Heart left ventricle (tissue), 13 donors: Measurements from ENCODE around the gene EIF4E2.

Source experiments
- POLR2A ChIP-seq, 2 donors: fragments of 450-650 bp; IDR thresholded peaks; one replicate each; pipeline ENCODE4 v1.6.1; 2017; ENCODE audit warnings: antibody characterized with exemption in 2 of 2, mild to moderate bottlenecking in 2 of 2, moderate library complexity in 2 of 2
- TF ChIP-seq, protein P1 (sequence below), 12 donors: fragments of 200-600 bp; sonication (generic) in 4 of 12; IDR thresholded peaks; one replicate each; pipeline versions ENCODE4 v1.5.0 to v1.8.0; 2018 to 2022; ENCODE audit warnings: antibody characterized with exemption in 12 of 12, mild to moderate bottlenecking in 5 of 12
- donor health status: ischemic (EF 13 %, LVEDD 7.1; RV severe dilation, severe dysfunction).
- donor health status: DM: no; HTN: yes; CAD: no.
- donor health status: DM: no; HTN: no; CAD: no.
- donor health status: ischemic (EF 25% LVEDD 6.9; RV normal size, moderate dysfunction).
- donor health status: ischemic (EF 25% LVEDD 5.7; RV mildly dilated, moderate dysfunction).
- donor health status: ischemic (EF 35%, LVEDD 5.7; RV mildly dilated, moderate dysfunction).
- donor health status: nonischemic (EF 11% LVEDD 7.7; RV severe dilation, severe dysfunction).
- donor health status: DM: yes; HTN: yes; CAD: no.
- donor health status: PGD.
- donor health status: ischemic (EF 29% LVEDD 5.4; RV normal size, mild dysfunction).
- donor health status: nonischemic (EF 23%, LVEDD 6.1; RV moderate dilation, normal function).

GRCh38 chr2:232521098-232521497 is 29.4 kb upstream of the EIF4E2 start:
- TF ChIP-seq, protein P1, sequence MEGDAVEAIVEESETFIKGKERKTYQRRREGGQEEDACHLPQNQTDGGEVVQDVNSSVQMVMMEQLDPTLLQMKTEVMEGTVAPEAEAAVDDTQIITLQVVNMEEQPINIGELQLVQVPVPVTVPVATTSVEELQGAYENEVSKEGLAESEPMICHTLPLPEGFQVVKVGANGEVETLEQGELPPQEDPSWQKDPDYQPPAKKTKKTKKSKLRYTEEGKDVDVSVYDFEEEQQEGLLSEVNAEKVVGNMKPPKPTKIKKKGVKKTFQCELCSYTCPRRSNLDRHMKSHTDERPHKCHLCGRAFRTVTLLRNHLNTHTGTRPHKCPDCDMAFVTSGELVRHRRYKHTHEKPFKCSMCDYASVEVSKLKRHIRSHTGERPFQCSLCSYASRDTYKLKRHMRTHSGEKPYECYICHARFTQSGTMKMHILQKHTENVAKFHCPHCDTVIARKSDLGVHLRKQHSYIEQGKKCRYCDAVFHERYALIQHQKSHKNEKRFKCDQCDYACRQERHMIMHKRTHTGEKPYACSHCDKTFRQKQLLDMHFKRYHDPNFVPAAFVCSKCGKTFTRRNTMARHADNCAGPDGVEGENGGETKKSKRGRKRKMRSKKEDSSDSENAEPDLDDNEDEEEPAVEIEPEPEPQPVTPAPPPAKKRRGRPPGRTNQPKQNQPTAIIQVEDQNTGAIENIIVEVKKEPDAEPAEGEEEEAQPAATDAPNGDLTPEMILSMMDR (IDR thresholded peaks at IDR 0.05) = no peak
- TF ChIP-seq POLR2A (IDR thresholded peaks at IDR 0.05) = no peak
